Measurements from ENCODE around the gene VPREB3.

DNA sequence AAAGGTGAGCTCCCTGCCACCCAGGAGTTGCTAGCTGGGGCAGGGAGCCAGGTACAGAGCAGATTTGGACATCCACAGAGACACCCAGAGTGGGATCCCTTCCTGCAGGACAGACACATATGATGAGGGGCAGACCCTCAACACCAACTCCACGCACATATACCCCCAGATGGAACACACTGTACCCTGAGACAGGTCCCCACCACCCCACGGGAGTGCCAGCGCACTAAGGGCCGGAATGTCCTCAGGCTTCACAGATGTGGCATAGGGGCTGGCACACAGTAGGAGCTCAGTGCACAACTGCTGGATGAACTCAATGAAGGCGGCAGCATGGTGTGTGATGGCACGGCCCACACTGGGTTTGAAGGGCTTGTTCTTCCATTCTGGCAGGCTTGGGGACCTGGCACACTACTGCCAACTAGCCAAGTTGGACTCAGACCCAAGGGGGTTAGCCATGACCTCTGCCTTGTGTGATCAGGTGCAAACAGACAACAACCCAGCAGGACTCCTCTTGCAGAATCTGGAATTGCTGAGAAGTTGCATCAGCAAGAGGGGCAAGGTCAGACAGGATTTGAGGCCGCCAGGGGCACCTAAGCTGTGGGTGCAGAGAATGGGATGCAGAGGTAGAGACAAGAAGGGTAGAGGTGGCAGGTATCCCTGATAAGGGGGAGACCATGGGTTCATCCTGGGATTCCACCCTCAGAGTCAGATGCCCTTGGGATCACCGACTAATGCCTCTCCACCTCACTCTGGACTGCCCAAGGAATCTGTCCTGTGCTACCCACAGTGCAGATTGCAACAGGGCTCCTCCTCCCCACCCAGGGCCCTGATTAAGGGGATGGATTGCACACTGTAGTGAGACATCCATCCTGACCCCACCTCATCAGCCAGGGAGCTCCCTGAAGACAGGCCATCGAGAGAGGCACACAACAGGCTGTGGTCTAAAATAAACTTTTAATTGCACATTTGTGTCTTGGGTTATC, 11.0 kb upstream of the VPREB3 start:
- TF ChIP-seq CTCF (IDR thresholded peaks at IDR 0.05) (no peak), EZH2 (IDR thresholded peaks at IDR 0.05) (no peak)
